Activated CD4-positive, alpha-beta T cell treated with anti-CD3 and anti-CD28 coated beads for 4 hours (primary cell): ENCODE data around the gene FN1.

Experiments
- DNase-seq, 2 donors: peaks; one replicate each; pipeline ENCODE4 v3.0.0-alpha.2; 2020

Gene FN1

GRCh38 chr2:215380699-215381098 lies 55.2 kb downstream of the FN1 start:
- DNase-seq, result no peak

- no peak for DNase-seq
These were observed 55.9 kb downstream of the FN1 start for GRCh38 chr2:215379948-215380347.

GRCh38 chr2:215379039-215379438 lies 56.8 kb downstream of the FN1 start:
- DNase-seq, result no peak

- no peak for DNase-seq
These were observed 57.8 kb downstream of the FN1 start for GRCh38 chr2:215378045-215378444.

- no peak for DNase-seq
These were observed 58.6 kb downstream of the FN1 start for GRCh38 chr2:215377283-215377682.

- DNase-seq, result no peak
These were observed 59.6 kb downstream of the FN1 start for GRCh38 chr2:215376103-215376780.

GRCh38 chr2:215375467-215375830 lies 60.4 kb downstream of the FN1 start:
- no peak for DNase-seq

- no peak for DNase-seq
These were observed 61.0 kb downstream of the FN1 start for GRCh38 chr2:215374642-215375466.

- DNase-seq, result no peak
These were observed 61.9 kb downstream of the FN1 start for GRCh38 chr2:215374002-215374401.

- DNase-seq, result no peak
These were observed 62.8 kb downstream of the FN1 start for GRCh38 chr2:215372968-215373649.

- no peak for DNase-seq
These were observed 63.7 kb downstream of the FN1 start for GRCh38 chr2:215371915-215372897.

- no peak for DNase-seq
These were observed 65.5 kb downstream of the FN1 start for GRCh38 chr2:215370112-215370965.

GRCh38 chr2:215369181-215369760 lies 66.6 kb downstream of the FN1 start:
- no peak for DNase-seq

- no peak for DNase-seq
These were observed 67.4 kb downstream of the FN1 start for GRCh38 chr2:215368493-215368809.

- no peak for DNase-seq
These were observed 68.0 kb downstream of the FN1 start for GRCh38 chr2:215367662-215368492.

- no peak for DNase-seq
These were observed 69.3 kb downstream of the FN1 start for GRCh38 chr2:215366440-215367032.

GRCh38 chr2:215365184-215365658 lies 70.6 kb downstream of the FN1 start:
- DNase-seq, result no peak

- no peak for DNase-seq
These were observed 71.4 kb downstream of the FN1 start for GRCh38 chr2:215364157-215365155.
